ENCODE data around the gene TMEM14C.
"Not testable (repeated sequence)": the region's sequence is repeated elsewhere in the genome, so short reads cannot be mapped to it uniquely, and the experiment has no call there.

Gene TMEM14C

GRCh38 chr6:10722820-10723566 lies at the start of gene TMEM14C:
TMEM14C (plus strand) TSS chr6:10723070; CDS start chr6:10724614, 1,544 bp downstream.
- peak; percentile 88 for DNase-seq

- no peak for DNase-seq
Observed at GRCh38 chr6:10676403-10676802, 46.5 kb upstream of the TMEM14C start.

- DNase-seq: no peak
Observed at GRCh38 chr6:10678456-10678855, 44.4 kb upstream of the TMEM14C start.

- DNase-seq: no peak
Observed at GRCh38 chr6:10681795-10682194, 41.1 kb upstream of the TMEM14C start.

DNA sequence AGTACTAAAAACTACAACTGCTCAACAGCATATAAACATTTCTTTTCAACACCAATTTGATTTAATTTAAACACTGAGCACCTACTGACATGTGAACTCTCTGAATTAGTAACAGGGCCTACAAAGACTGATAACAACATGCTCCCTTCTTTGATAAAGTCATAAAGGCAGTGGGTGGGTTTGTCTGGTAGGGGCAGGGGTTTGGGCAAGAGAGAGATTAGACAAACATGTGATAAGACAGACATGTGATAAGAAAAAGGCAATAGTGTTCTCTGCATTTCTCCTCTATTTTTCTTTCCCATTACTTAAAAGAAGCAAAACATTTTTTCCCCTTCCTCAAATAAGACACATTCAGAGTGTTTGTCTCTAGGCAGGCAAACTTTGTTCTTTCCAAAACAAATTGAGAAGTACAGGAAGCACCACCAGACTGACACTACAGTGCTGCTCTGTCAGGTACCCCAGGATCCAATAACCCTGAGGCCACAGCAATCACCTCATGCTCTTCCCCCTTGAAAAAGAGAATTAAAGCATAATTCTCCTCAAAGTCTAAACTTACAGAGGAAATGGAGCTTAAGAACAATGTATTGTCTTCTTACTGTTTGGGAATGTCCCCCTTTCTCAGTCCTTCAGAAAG lies 40.4 kb upstream of the TMEM14C start:
- DNase-seq: no peak

DNA sequence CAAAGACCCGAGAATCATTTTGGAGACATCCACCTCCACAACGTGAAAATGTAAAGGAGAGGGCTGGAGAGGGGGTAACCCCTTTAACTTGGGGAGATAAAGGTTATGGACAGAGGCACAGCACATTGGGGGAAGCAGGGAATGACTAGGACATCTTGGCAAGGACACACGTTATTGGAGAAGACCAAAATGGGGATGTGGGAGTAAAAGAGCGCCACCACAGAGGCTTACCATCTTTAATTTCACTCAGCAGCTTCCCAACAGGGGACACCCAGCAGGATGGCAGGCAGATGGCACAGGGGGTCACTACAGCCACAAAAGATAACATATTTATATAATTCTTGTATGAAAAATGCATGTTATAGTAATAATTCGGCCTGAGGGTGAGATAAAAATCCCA lies 38.3 kb upstream of the TMEM14C start:
- DNase-seq: no peak

DNA sequence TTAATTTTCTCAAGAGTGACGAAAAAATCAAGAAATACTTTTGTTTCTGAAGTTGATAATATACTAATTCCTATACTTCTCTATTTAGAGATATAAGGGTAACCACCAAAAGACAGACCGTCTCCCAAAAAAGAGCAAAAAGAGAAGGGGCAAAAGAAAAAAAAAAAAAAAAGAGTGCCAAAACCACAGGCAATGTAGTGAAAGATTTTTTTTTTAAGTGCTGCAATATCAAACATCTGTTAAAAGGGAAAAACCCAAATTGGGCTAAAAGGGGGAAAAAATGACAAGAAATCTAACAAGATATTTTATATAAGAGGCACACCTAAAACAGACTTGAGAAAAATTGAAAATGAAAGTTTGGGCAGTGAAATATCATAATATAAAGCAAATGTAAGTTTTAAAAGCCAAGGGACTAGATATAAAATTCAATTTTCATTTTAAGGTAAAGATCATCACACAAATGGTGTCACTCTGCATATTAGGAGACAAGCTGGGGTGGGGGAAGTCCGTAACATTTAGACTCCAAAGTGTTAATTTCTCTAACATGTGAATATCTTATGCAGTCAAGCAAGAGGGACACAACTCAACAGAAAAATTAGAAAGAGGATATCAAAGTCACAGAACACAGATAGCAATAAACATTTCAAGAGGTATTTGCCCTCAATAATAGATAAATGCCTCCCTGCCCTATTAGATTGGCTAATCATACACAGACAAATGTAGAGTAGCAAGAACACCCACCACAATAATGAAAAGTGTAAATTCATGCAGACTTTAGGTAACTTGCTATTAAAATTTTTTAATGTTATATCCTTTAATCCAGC lies 37.6 kb upstream of the TMEM14C start:
- DNase-seq: no peak

DNA sequence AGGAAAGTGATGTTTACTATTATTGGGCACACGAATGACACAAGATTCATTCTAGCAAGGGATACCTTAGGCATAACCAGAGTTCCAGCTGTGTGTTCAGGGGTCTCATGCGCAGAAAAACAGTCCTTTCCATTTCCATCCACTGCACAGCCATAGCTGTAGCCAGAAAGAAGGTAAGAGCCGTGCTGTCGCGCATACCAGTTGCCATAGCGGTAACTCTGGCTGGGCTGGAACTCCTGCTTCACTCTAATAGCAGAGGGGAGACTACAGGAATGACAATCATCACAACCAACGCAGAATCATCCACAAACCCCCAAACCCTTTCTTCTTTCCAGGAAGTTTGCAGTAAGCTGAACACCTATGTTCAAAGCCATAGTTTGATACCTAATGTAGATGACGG lies 36.0 kb upstream of the TMEM14C start:
- no peak for DNase-seq

GRCh38 chr6:10687582-10687981 lies 35.3 kb upstream of the TMEM14C start:
- DNase-seq: no peak

GRCh38 chr6:10690651-10691445 lies 32.0 kb upstream of the TMEM14C start:
- no peak for DNase-seq

DNA sequence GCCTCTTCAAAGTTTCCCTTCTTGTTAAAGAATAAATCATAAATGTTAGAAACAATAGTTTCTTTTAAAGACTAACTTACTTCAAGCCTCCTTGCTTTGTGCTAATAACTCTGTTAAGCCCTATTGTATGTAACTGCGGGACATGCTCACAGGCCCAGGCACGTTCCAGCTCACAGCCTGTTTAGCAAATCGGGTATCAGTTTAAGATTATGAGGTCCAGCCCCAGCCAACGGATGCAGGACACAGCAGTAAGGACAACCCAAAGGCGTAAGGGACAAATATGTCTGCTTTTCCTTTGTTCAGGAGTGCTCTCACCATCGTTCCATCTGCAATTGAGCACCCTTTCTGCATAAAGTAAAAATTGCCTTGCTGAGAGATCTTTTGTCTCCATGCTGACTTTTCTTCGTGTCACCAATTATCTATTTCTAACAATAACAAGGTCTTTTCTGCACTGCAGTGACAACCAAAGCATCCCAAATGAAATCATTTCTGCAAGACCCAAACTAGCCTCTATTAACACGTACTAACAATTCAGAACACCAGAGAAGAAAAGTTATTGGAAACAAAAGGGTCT lies 29.8 kb upstream of the TMEM14C start:
- no peak for DNase-seq

GRCh38 chr6:10694302-10695085 lies 28.4 kb upstream of the TMEM14C start, which contains the start of the genes C6orf52 and PAK1IP1:
C6orf52 (minus strand) TSS chr6:10694616; CDS start chr6:10687550, 7,066 bp downstream.
PAK1IP1 (plus strand) TSS chr6:10694972; CDS start chr6:10694986, 14 bp downstream.
- peak; percentile 83 for DNase-seq

- DNase-seq: no peak
Observed at GRCh38 chr6:10695086-10695657, 27.7 kb upstream of the TMEM14C start.

GRCh38 chr6:10696655-10697054 lies 26.2 kb upstream of the TMEM14C start:
- no peak for DNase-seq

DNA sequence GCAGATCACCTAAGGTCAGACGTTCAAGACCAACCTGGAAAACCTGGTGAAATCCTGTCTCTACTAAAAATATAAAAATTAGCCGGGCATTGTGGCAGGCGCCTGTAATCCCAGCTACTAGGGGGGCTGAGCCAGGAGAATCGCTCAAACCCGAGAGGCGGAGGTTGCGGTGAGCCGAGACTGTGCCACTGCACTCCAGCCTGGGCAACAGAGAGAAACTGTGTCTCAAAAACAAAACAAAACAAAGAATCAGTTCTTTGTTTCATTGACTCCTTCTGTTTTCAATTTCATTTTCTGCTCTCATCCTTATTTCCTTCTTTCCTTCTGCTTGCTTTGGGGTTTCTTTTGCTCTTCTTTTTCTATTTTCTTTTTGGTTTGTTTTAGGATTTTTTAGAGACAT lies 8.9 kb upstream of the TMEM14C start:
- DNase-seq: no peak

- DNase-seq: no peak
Observed at GRCh38 chr6:10719296-10719963, 3.4 kb upstream of the TMEM14C start.

DNA sequence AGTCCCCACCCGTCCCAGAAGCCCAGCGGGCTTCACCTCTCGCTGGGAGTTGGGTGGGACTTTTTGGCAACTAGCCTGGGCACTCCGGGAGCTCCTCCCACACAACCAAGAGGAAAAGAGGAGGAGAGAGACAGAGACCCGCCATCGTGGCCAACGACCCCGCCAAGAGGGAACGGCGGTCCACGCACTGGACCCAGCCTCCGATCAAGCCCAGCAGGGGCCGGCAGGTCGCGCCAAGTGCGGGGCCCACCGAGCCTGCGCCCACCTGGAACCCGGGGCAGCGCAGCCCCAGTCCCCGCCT lies 3.0 kb upstream of the TMEM14C start:
- no peak for DNase-seq

DNA sequence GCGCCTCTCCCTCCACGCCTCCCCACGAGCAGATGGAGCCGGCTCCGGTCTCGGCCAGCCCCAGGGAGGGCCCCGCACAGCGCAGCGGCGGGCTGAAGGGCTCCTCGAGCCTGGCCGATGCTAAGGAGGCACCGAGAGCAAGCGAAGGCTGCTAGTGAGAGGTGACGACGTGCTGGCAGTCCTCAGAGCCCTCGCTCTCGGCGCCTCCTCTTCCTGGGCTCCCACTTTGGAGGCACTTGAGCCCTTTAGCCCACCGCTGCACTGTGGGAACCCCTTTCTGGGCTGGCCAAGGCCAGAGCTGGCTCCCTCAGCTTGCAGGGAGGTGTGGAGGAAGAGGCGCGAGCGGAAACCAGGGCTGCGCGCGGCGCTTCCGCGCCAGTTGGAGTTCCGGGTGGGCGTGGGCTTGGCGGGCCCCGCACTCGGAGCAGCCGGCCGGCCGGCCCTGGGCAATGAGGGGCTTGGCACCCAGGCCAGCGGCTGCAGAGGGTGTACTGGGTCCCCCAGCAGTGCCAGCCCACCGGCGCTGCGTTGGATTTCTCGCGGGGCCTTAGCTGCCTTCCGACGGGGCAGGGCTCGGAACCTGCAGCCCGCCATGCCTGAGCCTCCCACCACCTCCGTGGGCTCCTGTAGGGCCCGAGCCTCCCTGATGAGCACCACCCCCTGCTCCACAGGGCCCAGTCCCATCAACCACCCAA lies 2.5 kb upstream of the TMEM14C start:
- DNase-seq: no peak

GRCh38 chr6:10720960-10721849 lies 1.7 kb upstream of the TMEM14C start:
- not testable (repeated sequence) for DNase-seq
